CD14-positive monocyte (primary cell): Measurements from ENCODE around the gene INO80D. TPM values are rescaled to one million over a fixed set of nuclear protein-coding genes. Genes with fewer than 3 reads are reported as not detected.

Experiments
- DNase-seq, 3 donors: peaks; one replicate each; pipeline ENCODE4 v3.0.0-alpha.2; 2011 to 2022
- H2AFZ ChIP-seq: 2 replicates; pipeline ENCODE4 v1.6.0; 2012; ENCODE audit warnings: mild to moderate bottlenecking, low read depth, low read length, inconsistent platforms; ENCODE audit not compliant: insufficient read depth, poor library complexity, severe bottlenecking
- H3K27ac ChIP-seq, 2 donors: 1 replicate in 1 of 2; 2 replicates in 1 of 2; pipeline ENCODE4 v1.5.1; 2012 to 2013; ENCODE audit warnings: low read length in 2 of 2, control low read depth in 1 of 2, inconsistent platforms in 1 of 2, low read depth in 1 of 2, mild to moderate bottlenecking in 1 of 2
- H3K27me3 ChIP-seq, 2 donors: one replicate each; pipeline versions ENCODE4 v1.6.0 to v1.6.1; 2011 to 2013; ENCODE audit warnings: low read length in 2 of 2; ENCODE audit not compliant: control insufficient read depth in 2 of 2, insufficient read depth in 2 of 2
- H3K36me3 ChIP-seq, 2 donors: replicated peaks in 1 of 2; 1 replicate in 1 of 2; 2 replicates in 1 of 2; pipeline versions ENCODE4 v1.5.1 to v1.6.1; 2012 to 2013; ENCODE audit warnings: low read length in 2 of 2, control low read depth in 1 of 2, inconsistent platforms in 1 of 2, mild to moderate bottlenecking in 1 of 2; ENCODE audit not compliant: insufficient read depth in 2 of 2, control insufficient read depth in 1 of 2
- H3K4me1 ChIP-seq, 2 donors: 1 replicate in 1 of 2; 2 replicates in 1 of 2; pipeline versions ENCODE4 v1.5.1 to v1.6.1; 2012 to 2013; ENCODE audit warnings: low read length in 2 of 2, control low read depth in 1 of 2, inconsistent platforms in 1 of 2, mild to moderate bottlenecking in 1 of 2, moderate library complexity in 1 of 2; ENCODE audit not compliant: insufficient read depth in 2 of 2, control insufficient read depth in 1 of 2
- H3K4me2 ChIP-seq: replicated peaks from 2 replicates; pipeline ENCODE3; 2012; ENCODE audit warnings: low read length, moderate library complexity, mild to moderate bottlenecking; ENCODE audit not compliant: poor library complexity, severe bottlenecking; ENCODE audit errors: extremely low read depth
- H3K4me3 ChIP-seq, 3 experiments: fragments of 200-600 bp in 1 of 3; sonication (generic) in 1 of 3; replicated peaks in 1 of 3; 1 replicate in 2 of 3; 2 replicates in 1 of 3; pipeline ENCODE4 v1.5.1; 2011 to 2013; ENCODE audit warnings: low read length in 3 of 3, mild to moderate bottlenecking in 3 of 3, control low read depth in 2 of 3, low read depth in 2 of 3, inconsistent platforms in 1 of 3, moderate library complexity in 1 of 3
- H3K79me2 ChIP-seq: 2 replicates; pipeline ENCODE4 v1.6.0; 2012; ENCODE audit warnings: mild to moderate bottlenecking, control low read depth, inconsistent platforms, low read length, moderate library complexity; ENCODE audit not compliant: insufficient read depth
- H3K9ac ChIP-seq: 2 replicates; pipeline ENCODE4 v1.6.0; 2017; ENCODE audit warnings: low read length, mild to moderate bottlenecking; ENCODE audit not compliant: insufficient read depth, poor library complexity, severe bottlenecking
- H3K9me3 ChIP-seq, 2 donors: replicated peaks in 1 of 2; 1 replicate in 1 of 2; 2 replicates in 1 of 2; pipeline versions ENCODE4 v1.5.1 to v1.6.1; 2012 to 2013; ENCODE audit warnings: low read length in 2 of 2, control low read depth in 1 of 2; ENCODE audit not compliant: control insufficient read depth in 1 of 2, insufficient read depth in 1 of 2
- H4K20me1 ChIP-seq: 2 replicates; pipeline ENCODE4 v1.6.0; 2012; ENCODE audit warnings: mild to moderate bottlenecking, low read length, control low read depth, moderate library complexity; ENCODE audit not compliant: insufficient read depth
- H3K27ac Mint-ChIP-seq, 7 donors: one replicate each; pipeline ENCODE4 v1.8.0; 2020; ENCODE audit warnings: mild to moderate bottlenecking in 7 of 7, mixed read lengths in 7 of 7, moderate library complexity in 6 of 7, inconsistent platforms in 2 of 7
- H3K27me3 Mint-ChIP-seq, 3 donors: one replicate each; pipeline ENCODE4 v1.8.0; 2021 to 2022; ENCODE audit warnings: low read depth in 3 of 3, mild to moderate bottlenecking in 3 of 3, mixed read lengths in 3 of 3, moderate library complexity in 3 of 3, inconsistent platforms in 1 of 3
- H3K36me3 Mint-ChIP-seq, 2 donors: one replicate each; pipeline ENCODE4 v1.8.0; 2020; ENCODE audit warnings: mixed read lengths in 2 of 2, inconsistent platforms in 1 of 2, mild to moderate bottlenecking in 1 of 2
- H3K4me1 Mint-ChIP-seq: one replicate; pipeline ENCODE4 v1.8.0; 2020; ENCODE audit warnings: mild to moderate bottlenecking, mixed read lengths
- H3K4me3 Mint-ChIP-seq, 2 donors: one replicate each; pipeline ENCODE4 v1.8.0; 2020; ENCODE audit warnings: mild to moderate bottlenecking in 2 of 2, mixed read lengths in 2 of 2, moderate library complexity in 1 of 2
- H3K9me3 Mint-ChIP-seq, 7 donors: one replicate each; pipeline ENCODE4 v1.8.0; 2020 to 2022; ENCODE audit warnings: mixed read lengths in 7 of 7, mild to moderate bottlenecking in 6 of 7, moderate library complexity in 6 of 7, inconsistent platforms in 2 of 7
- WGBS: methylation state at CpG from one replicate; pipeline ENCODE4 v1.1.5; 2013; ENCODE audit warnings: missing lambda C conversion rate; ENCODE audit not compliant: insufficient coverage; 5-methylcytosine and 5-hydroxymethylcytosine counted together
- intact Hi-C, 2 donors: fragments of 100-400 bp; cut with micrococcal nuclease; formaldehyde crosslinking; loops; one replicate each; pipeline versions ENCODE4 v1.15.0 to v1.15.1; 2023
- polyA plus RNA-seq, 3 donors: library from polyadenylated mRNA; depleted of rRNA in 1 of 3; unstranded in 2 of 3; stranded (reverse) in 1 of 3; fragments of 300-500 nt in 2 of 3; fragments of >200 nt in 1 of 3; fragmentation: Illumina TruSeq in 2 of 3; gene quantifications; 1 replicate in 2 of 3; 2 replicates in 1 of 3; pipeline ENCODE4 v1.2.3, GENCODE V29; 2012 to 2021
- TF ChIP-seq, protein P1 (sequence below): fragments of 200-600 bp; IDR thresholded peaks from one replicate; pipeline ENCODE4 v1.8.0; 2022; ENCODE audit warnings: antibody characterized with exemption, mild to moderate bottlenecking

Gene INO80D
- polyA plus RNA-seq, 3 donors: 3.8 to 6.1 (median 4.4) TPM

DNA sequence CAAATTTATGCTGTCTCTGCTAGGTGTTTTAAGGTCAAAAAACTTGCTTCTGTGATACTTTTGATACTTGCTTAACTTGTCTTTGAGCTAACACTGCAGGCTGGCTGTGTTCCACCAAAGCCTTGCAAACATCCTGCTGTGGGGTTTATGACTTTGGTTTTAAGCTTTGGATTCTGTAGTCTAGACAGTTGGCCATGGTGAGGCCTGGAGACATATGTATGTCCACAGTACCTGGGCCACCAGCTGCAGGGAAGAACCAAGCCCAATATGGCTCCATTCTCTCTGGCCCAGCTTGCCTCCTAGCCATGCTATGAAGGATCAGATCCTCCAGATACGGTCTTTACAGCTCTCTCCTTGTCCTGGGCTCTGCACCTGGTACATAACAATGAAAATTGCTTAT is 113.9 kb downstream of the INO80D start:
- intact Hi-C loops: no loop called here
- no peaks in the 10 kb centered on the region for H3K27me3 ChIP-seq
- WGBS: 100% methylated on average over 1 of the region's 1 CpG
- no peak overlapping the region for H2AFZ ChIP-seq
- no peak overlapping the region for H3K4me3 ChIP-seq
- H3K4me1 Mint-ChIP-seq: peaks cover 20% of the 10 kb centered on the region
- no peaks in the 10 kb centered on the region for H3K36me3 Mint-ChIP-seq
- no peaks in the 10 kb centered on the region for H3K36me3 ChIP-seq
- H3K4me2 ChIP-seq: no peak overlapping the region
- H3K27me3 Mint-ChIP-seq: peaks cover 0 to 4% (median 0%) of the 10 kb centered on the region in 3 donors
- TF ChIP-seq, protein P1, sequence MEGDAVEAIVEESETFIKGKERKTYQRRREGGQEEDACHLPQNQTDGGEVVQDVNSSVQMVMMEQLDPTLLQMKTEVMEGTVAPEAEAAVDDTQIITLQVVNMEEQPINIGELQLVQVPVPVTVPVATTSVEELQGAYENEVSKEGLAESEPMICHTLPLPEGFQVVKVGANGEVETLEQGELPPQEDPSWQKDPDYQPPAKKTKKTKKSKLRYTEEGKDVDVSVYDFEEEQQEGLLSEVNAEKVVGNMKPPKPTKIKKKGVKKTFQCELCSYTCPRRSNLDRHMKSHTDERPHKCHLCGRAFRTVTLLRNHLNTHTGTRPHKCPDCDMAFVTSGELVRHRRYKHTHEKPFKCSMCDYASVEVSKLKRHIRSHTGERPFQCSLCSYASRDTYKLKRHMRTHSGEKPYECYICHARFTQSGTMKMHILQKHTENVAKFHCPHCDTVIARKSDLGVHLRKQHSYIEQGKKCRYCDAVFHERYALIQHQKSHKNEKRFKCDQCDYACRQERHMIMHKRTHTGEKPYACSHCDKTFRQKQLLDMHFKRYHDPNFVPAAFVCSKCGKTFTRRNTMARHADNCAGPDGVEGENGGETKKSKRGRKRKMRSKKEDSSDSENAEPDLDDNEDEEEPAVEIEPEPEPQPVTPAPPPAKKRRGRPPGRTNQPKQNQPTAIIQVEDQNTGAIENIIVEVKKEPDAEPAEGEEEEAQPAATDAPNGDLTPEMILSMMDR: no peak
- no peak overlapping the region for H3K27ac ChIP-seq
- H3K4me3 Mint-ChIP-seq: no peak overlapping the region
- no peaks in the 10 kb centered on the region for H3K79me2 ChIP-seq
- peaks cover 0 to 6% (median 3%) of the 10 kb centered on the region in 7 donors for H3K9me3 Mint-ChIP-seq
- peaks cover 0 to under 1% of the 10 kb centered on the region in 2 donors for H3K9me3 ChIP-seq
- peaks cover 8 to 12% of the 10 kb centered on the region in 2 donors for H3K4me1 ChIP-seq
- DNase-seq: no peak
- no peak overlapping the region for H3K27ac Mint-ChIP-seq
- no peaks in the 10 kb centered on the region for H4K20me1 ChIP-seq
- no peak overlapping the region for H3K9ac ChIP-seq

DNA sequence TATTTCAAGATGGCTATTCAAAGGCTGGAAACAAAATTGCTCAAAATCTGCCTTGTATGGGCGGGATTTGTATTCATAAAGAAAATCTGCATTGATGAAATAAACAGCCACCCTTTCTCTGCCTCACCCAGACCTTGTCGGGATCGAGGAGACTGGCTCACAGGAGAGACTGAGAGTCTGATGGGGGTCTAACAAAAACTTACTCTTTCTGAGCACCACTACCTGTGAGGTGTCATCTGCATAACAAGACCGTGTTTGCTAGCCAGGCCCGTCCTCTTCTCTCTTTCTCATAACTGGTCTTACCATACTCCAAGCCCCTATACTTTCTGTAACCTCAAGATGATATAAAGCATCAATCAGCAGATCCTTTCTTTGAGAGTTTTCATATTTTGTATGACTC is 115.6 kb downstream of the INO80D start:
- Histone ChIP-seq H4K20me1 (no peaks in the 10 kb centered on the region), H3K9ac (no peak overlapping the region), H3K4me3 (no peak overlapping the region), H3K4me2 (no peak overlapping the region), H2AFZ (peak overlapping the region; percentile 29), H3K36me3 (no peaks in the 10 kb centered on the region), H3K79me2 (no peaks in the 10 kb centered on the region), H3K4me1 (peaks cover 12 to 18% of the 10 kb centered on the region in 2 donors), H3K27me3 (no peaks in the 10 kb centered on the region), H3K27ac (no peak overlapping the region), H3K9me3 (no peaks in the 10 kb centered on the region)
- intact Hi-C loops: no loop called here
- no peak overlapping the region for H3K4me3 Mint-ChIP-seq
- H3K4me1 Mint-ChIP-seq: peaks cover 26% of the 10 kb centered on the region
- H3K36me3 Mint-ChIP-seq: no peaks in the 10 kb centered on the region
- 90% methylated on average over 2 of the region's 5 CpGs for WGBS
- H3K9me3 Mint-ChIP-seq: no peaks in the 10 kb centered on the region
- no peaks in the 10 kb centered on the region for H3K27me3 Mint-ChIP-seq
- TF ChIP-seq, protein P1: no peak
- DNase-seq: no peak
- no peak overlapping the region for H3K27ac Mint-ChIP-seq
